GM23338 (cell line): Measurements from ENCODE around the gene LGALS14. TPM values are rescaled to one million over a fixed set of nuclear protein-coding genes. Genes with fewer than 3 reads are reported as not detected.
"Not testable (repeated sequence)": the region's sequence is repeated elsewhere in the genome, so short reads cannot be mapped to it uniquely, and the experiment has no call there.

Source experiments
- ATAC-seq: fragments of 200-7000 bp; cut with Tn5 transposase; 3 replicates; pipeline ENCODE4 v1.9.1; 2020
- DNase-seq: peaks from one replicate; pipeline ENCODE4 v3.0.0-alpha.2; 2015; ENCODE audit warnings: low spot score
- H2AFZ ChIP-seq: fragments of 200-600 bp; sonication (generic); 2 replicates; pipeline ENCODE4 v1.8.0; 2016; ENCODE audit warnings: antibody characterized with exemption, mild to moderate bottlenecking, moderate library complexity
- H3F3A ChIP-seq: fragments of 200-600 bp; sonication (generic); replicated peaks from 2 replicates; pipeline ENCODE4 v1.8.0; 2017; ENCODE audit warnings: antibody characterized with exemption, mixed run types, low read depth
- H3K27ac ChIP-seq: fragments of 200-600 bp; sonication (generic); 2 replicates; pipeline ENCODE4 v1.6.1; 2016; ENCODE audit warnings: low read depth
- H3K27me3 ChIP-seq: fragments of 200-600 bp; sonication (generic); 2 replicates; pipeline ENCODE4 v1.8.0; 2016; ENCODE audit warnings: mild to moderate bottlenecking, mixed run types, moderate library complexity; ENCODE audit not compliant: insufficient read depth
- H3K36me3 ChIP-seq: fragments of 200-600 bp; sonication (generic); 2 replicates; pipeline ENCODE4 v1.8.0; 2016; ENCODE audit warnings: mild to moderate bottlenecking; ENCODE audit not compliant: insufficient read depth
- H3K4me1 ChIP-seq: fragments of 200-600 bp; sonication (generic); 2 replicates; pipeline ENCODE4 v1.8.0; 2016; ENCODE audit warnings: mild to moderate bottlenecking, moderate library complexity; ENCODE audit not compliant: insufficient read depth
- H3K4me2 ChIP-seq: fragments of 200-600 bp; sonication (generic); 2 replicates; pipeline ENCODE4 v1.7.1; 2017; ENCODE audit warnings: mixed run types
- H3K4me3 ChIP-seq: fragments of 200-600 bp; sonication (generic); 2 replicates; pipeline ENCODE4 v1.6.1; 2016; ENCODE audit warnings: mixed run types
- H3K79me2 ChIP-seq: fragments of 200-600 bp; sonication (generic); replicated peaks from 2 replicates; pipeline ENCODE4 v1.8.0; 2017; ENCODE audit warnings: mild to moderate bottlenecking; ENCODE audit not compliant: insufficient read depth
- H3K9me2 ChIP-seq: fragments of 200-600 bp; sonication (generic); 2 replicates; pipeline ENCODE4 v1.8.0; 2017; ENCODE audit not compliant: insufficient read depth
- H4K20me1 ChIP-seq: fragments of 200-600 bp; sonication (generic); replicated peaks from 2 replicates; pipeline ENCODE4 v1.8.0; 2017; ENCODE audit warnings: mild to moderate bottlenecking; ENCODE audit not compliant: insufficient read depth
- H3K27ac Mint-ChIP-seq: 2 replicates; pipeline ENCODE4 v1.8.0; 2020; ENCODE audit warnings: inconsistent platforms, mild to moderate bottlenecking, moderate library complexity, mixed read lengths
- H3K27me3 Mint-ChIP-seq: 3 replicates; pipeline ENCODE4 v1.8.0; 2022; ENCODE audit warnings: low read depth, mild to moderate bottlenecking, moderate library complexity, mixed read lengths, inconsistent platforms; ENCODE audit not compliant: insufficient read depth, poor library complexity
- H3K36me3 Mint-ChIP-seq: 3 replicates; pipeline ENCODE4 v1.8.0; 2021; ENCODE audit warnings: low read depth, mild to moderate bottlenecking, inconsistent platforms, moderate library complexity, mixed read lengths
- H3K4me1 Mint-ChIP-seq: 3 replicates; pipeline ENCODE4 v1.8.0; 2020; ENCODE audit warnings: mild to moderate bottlenecking, inconsistent platforms, mixed read lengths
- H3K4me3 Mint-ChIP-seq: 3 replicates; pipeline ENCODE4 v1.8.0; 2021; ENCODE audit warnings: moderate library complexity, mild to moderate bottlenecking, inconsistent platforms, mixed read lengths
- H3K9me3 Mint-ChIP-seq: 3 replicates; pipeline ENCODE4 v1.8.0; 2020; ENCODE audit warnings: moderate library complexity, mild to moderate bottlenecking, inconsistent platforms, mixed read lengths
- CREB1 ChIP-seq: fragments of 250-450 bp; sonication (Bioruptor Pico); IDR thresholded peaks from 2 replicates; pipeline ENCODE4 v1.5.0; 2020; ENCODE audit warnings: low read depth, mild to moderate bottlenecking, moderate library complexity
- EZH2 ChIP-seq: fragments of 200-600 bp; sonication (generic); IDR thresholded peaks from one replicate; pipeline ENCODE4 v1.8.0; 2017; ENCODE audit warnings: antibody characterized with exemption, mild to moderate bottlenecking, low read depth; ENCODE audit not compliant: unreplicated experiment
- JUNB ChIP-seq: IDR thresholded peaks from one replicate; pipeline ENCODE4 v1.6.1; 2016; ENCODE audit warnings: antibody characterized with exemption; ENCODE audit not compliant: unreplicated experiment
- REST ChIP-seq: IDR thresholded peaks from one replicate; pipeline ENCODE4 v1.6.1; 2018; ENCODE audit warnings: antibody characterized with exemption; ENCODE audit not compliant: unreplicated experiment
- ZNF462 ChIP-seq: fragments of 250-450 bp; sonication (Bioruptor Pico); IDR thresholded peaks from 2 replicates; pipeline ENCODE4 v1.5.0; 2020; ENCODE audit warnings: mild to moderate bottlenecking, moderate library complexity
- polyA plus RNA-seq: library from polyadenylated mRNA; unstranded; fragments of >200 nt; fragmentation: Nextera tagmentation; extraction: Ambion mirVana; gene quantifications from 2 replicates; pipeline ENCODE4 v1.2.1, GENCODE V29; 2016
- total RNA-seq: library from RNA; depleted of rRNA; stranded (reverse); fragments of >200 nt; shearing (Covaris generic); gene quantifications from 2 replicates; pipeline ENCODE4 v1.2.3, GENCODE V29; 2014
- TF ChIP-seq, protein P1 (sequence below): IDR thresholded peaks from 2 replicates; pipeline ENCODE4 v1.6.1; 2016; ENCODE audit warnings: antibody characterized with exemption

LGALS14 gene
- total and polyA plus RNA-seq, 2 experiments from 2014 or later, result not detected

DNA sequence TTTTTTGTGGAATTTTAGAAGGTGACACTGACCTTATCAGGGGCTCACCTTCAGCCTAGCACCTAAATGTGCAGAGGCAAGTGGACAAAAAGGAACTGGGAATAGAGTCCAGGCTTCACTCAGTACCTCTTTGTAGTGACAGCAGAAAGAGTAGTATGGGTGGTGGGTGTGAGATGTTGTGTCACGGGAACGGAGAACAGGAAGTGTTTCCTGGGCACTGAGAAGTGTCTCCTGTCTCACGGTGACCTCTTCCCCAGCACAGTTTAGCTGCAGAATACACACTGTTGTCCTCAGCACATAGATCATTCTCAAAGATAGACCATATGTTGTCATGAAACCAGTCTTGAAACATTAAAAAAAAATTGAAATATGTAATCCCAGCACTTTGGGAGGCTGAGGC, 17.5 kb upstream of the LGALS14 start:
- TF ChIP-seq CREB1 (CRISPR knock-in tag) (no peak), REST (no peak)
- no peak for ATAC-seq
- no peaks in the 10 kb centered on the region for H3K27me3 ChIP-seq
- H4K20me1 ChIP-seq, result no peaks in the 10 kb centered on the region
- H3K4me2 ChIP-seq, result no peak overlapping the region
- H3K4me1 ChIP-seq, result no peaks in the 10 kb centered on the region
- Mint-ChIP-seq H3K36me3 (no peaks in the 10 kb centered on the region), H3K9me3 (no peaks in the 10 kb centered on the region), H3K27ac (no peak overlapping the region), H3K4me1 (no peaks in the 10 kb centered on the region), H3K27me3 (peaks cover 5% of the 10 kb centered on the region), H3K4me3 (no peak overlapping the region)
- H2AFZ ChIP-seq, result no peak overlapping the region
- H3K27ac ChIP-seq, result no peak overlapping the region
- 0 out of 2 replicates have a peak, but pooled peaks cover 6% of the 10 kb centered on the region for H3K9me2 ChIP-seq
- H3K79me2 ChIP-seq, result no peaks in the 10 kb centered on the region
- H3K4me3 ChIP-seq, result no peak overlapping the region
- H3F3A ChIP-seq, result no peaks in the 10 kb centered on the region
- DNase-seq, result no peak
- H3K36me3 ChIP-seq, result no peaks in the 10 kb centered on the region

GRCh38 chr19:39688637-39689036, 15.6 kb upstream of the LGALS14 start:
- H3K4me1 Mint-ChIP-seq, result not testable (repeated sequence)

GRCh38 chr19:39692166-39692565, 12.1 kb upstream of the LGALS14 start:
- H3K27me3 ChIP-seq, result no peaks in the 10 kb centered on the region
- no peaks in the 10 kb centered on the region for H3F3A ChIP-seq
- Mint-ChIP-seq H3K4me3 (no peak overlapping the region), H3K9me3 (no peaks in the 10 kb centered on the region), H3K4me1 (peaks cover 3% of the 10 kb centered on the region; the same call in 1 of the 3 replicates), H3K27ac (no peak overlapping the region), H3K27me3 (no peaks in the 10 kb centered on the region), H3K36me3 (no peaks in the 10 kb centered on the region)
- no peak overlapping the region for H3K4me3 ChIP-seq
- no peak overlapping the region for H3K27ac ChIP-seq
- no peaks in the 10 kb centered on the region for H4K20me1 ChIP-seq
- no peak for DNase-seq
- no peaks in the 10 kb centered on the region for H3K79me2 ChIP-seq
- H3K36me3 ChIP-seq, result no peaks in the 10 kb centered on the region
- H3K4me2 ChIP-seq, result no peak overlapping the region
- no peak overlapping the region for H2AFZ ChIP-seq
- ATAC-seq, result no peak
- no peaks in the 10 kb centered on the region for H3K4me1 ChIP-seq
- no peaks in the 10 kb centered on the region for H3K9me2 ChIP-seq
- TF ChIP-seq, protein P1, sequence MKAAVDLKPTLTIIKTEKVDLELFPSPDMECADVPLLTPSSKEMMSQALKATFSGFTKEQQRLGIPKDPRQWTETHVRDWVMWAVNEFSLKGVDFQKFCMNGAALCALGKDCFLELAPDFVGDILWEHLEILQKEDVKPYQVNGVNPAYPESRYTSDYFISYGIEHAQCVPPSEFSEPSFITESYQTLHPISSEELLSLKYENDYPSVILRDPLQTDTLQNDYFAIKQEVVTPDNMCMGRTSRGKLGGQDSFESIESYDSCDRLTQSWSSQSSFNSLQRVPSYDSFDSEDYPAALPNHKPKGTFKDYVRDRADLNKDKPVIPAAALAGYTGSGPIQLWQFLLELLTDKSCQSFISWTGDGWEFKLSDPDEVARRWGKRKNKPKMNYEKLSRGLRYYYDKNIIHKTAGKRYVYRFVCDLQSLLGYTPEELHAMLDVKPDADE, result no peak
- TF ChIP-seq JUNB, result no peak
- TF ChIP-seq ZNF462 (CRISPR knock-in tag), result no peak
- TF ChIP-seq EZH2, result no peak

More at GRCh38 chr19:39688637-39689036, 15.6 kb upstream of the LGALS14 start:
- H3K9me2 ChIP-seq, H2AFZ ChIP-seq, H3F3A ChIP-seq, H3K9me3 Mint-ChIP-seq, H3K36me3 ChIP-seq, DNase-seq, H3K4me3 ChIP-seq, H3K4me1 ChIP-seq, H3K79me2 ChIP-seq, H3K36me3 Mint-ChIP-seq, H4K20me1 ChIP-seq, H3K27ac ChIP-seq, H3K4me2 ChIP-seq, H3K27me3 ChIP-seq, H3K4me3 Mint-ChIP-seq, H3K27ac Mint-ChIP-seq, ATAC-seq, H3K27me3 Mint-ChIP-seq: not testable (repeated sequence)
